Measurements from ENCODE around the gene NTHL1. TPM values are rescaled to one million over a fixed set of nuclear protein-coding genes. Genes with fewer than 3 reads are reported as not detected.

The NTHL1 gene
- total RNA-seq, 1 donor from 2014 or later: 33.4 TPM

GRCh38 chr16:2084895-2085625 lies 37.4 kb upstream of the NTHL1 start:
- DNase-seq (ENCODE audit: low spot score in 2 of 2) (peak in 1 of 2 donors; percentile 40), FAIRE-seq (no peak)

- DNase-seq (ENCODE audit: low spot score in 2 of 2) (peak in 1 of 2 donors; percentile 43), FAIRE-seq (no peak)
Observed at GRCh38 chr16:2083876-2084780, 36.5 kb upstream of the NTHL1 start.

- no peak for FAIRE-seq
Observed at GRCh38 chr16:2083409-2083808, 35.8 kb upstream of the NTHL1 start.

GRCh38 chr16:2082983-2083364 lies 35.3 kb upstream of the NTHL1 start:
- FAIRE-seq: no peak

More at GRCh38 chr16:2083409-2083808, 35.8 kb upstream of the NTHL1 start:
- no peak for DNase-seq (ENCODE audit: low spot score in 2 of 2)

GRCh38 chr16:2082171-2082982 lies 34.7 kb upstream of the NTHL1 start:
- DNase-seq (ENCODE audit: low spot score in 2 of 2) (peak in 1 of 2 donors; percentile 40), FAIRE-seq (no peak)

More at GRCh38 chr16:2082983-2083364, 35.3 kb upstream of the NTHL1 start:
- no peak for DNase-seq (ENCODE audit: low spot score in 2 of 2)

- DNase-seq (ENCODE audit: low spot score in 2 of 2) (peak in 1 of 2 donors; percentile 38), FAIRE-seq (no peak)
Observed at GRCh38 chr16:2081201-2082084, 33.8 kb upstream of the NTHL1 start.

GRCh38 chr16:2079991-2080390 lies 32.4 kb upstream of the NTHL1 start:
- no peak for FAIRE-seq

GRCh38 chr16:2079311-2079800 lies 31.7 kb upstream of the NTHL1 start:
- no peak for DNase-seq (ENCODE audit: low spot score in 2 of 2)
- no peak for FAIRE-seq

More at GRCh38 chr16:2079991-2080390, 32.4 kb upstream of the NTHL1 start:
- no peak for DNase-seq (ENCODE audit: low spot score in 2 of 2)

GRCh38 chr16:2078691-2079090 lies 31.1 kb upstream of the NTHL1 start:
- FAIRE-seq (no peak), DNase-seq (ENCODE audit: low spot score in 2 of 2) (no peak)

GRCh38 chr16:2078096-2078495 lies 30.5 kb upstream of the NTHL1 start:
- DNase-seq (ENCODE audit: low spot score in 2 of 2): no peak
- no peak for FAIRE-seq

- DNase-seq (ENCODE audit: low spot score in 2 of 2) (no peak), FAIRE-seq (no peak)
Observed at GRCh38 chr16:2077696-2078095, 30.1 kb upstream of the NTHL1 start.

- no peak for DNase-seq (ENCODE audit: low spot score in 2 of 2)
- FAIRE-seq: no peak
Observed at GRCh38 chr16:2077016-2077415, 29.4 kb upstream of the NTHL1 start.

GRCh38 chr16:2076072-2076865 lies 28.6 kb upstream of the NTHL1 start:
- DNase-seq (ENCODE audit: low spot score in 2 of 2) (no peak), FAIRE-seq (no peak)

- no peak for FAIRE-seq
- no peak for DNase-seq (ENCODE audit: low spot score in 2 of 2)
Observed at GRCh38 chr16:2075631-2076030, 28.0 kb upstream of the NTHL1 start.

GRCh38 chr16:2074071-2074470 lies 26.4 kb upstream of the NTHL1 start:
- FAIRE-seq: no peak

GRCh38 chr16:2072926-2073325 lies 25.3 kb upstream of the NTHL1 start:
- DNase-seq (ENCODE audit: low spot score in 2 of 2) (no peak), FAIRE-seq (no peak)

More at GRCh38 chr16:2074071-2074470, 26.4 kb upstream of the NTHL1 start:
- no peak for DNase-seq (ENCODE audit: low spot score in 2 of 2)

- DNase-seq (ENCODE audit: low spot score in 2 of 2) (no peak), FAIRE-seq (no peak)
Observed at GRCh38 chr16:2071454-2072202, 24.0 kb upstream of the NTHL1 start.

Measured in frontal cortex (tissue), 4 donors.